Kidney (tissue), 14 donors: ENCODE measurements around the gene GMPR. TPM values are rescaled to one million over a fixed set of nuclear protein-coding genes. Genes with fewer than 3 reads are reported as not detected.

Experiments used
- DNase-seq, 5 donors: peaks; one replicate each; pipeline ENCODE4 v3.0.0-alpha.2; 2013 to 2020
- FAIRE-seq: peaks from 2 replicates; lab custom pipeline; 2012; peaks lifted over from hg19 to GRCh38; lab: Jason Lieb, UNC
- H3K27ac ChIP-seq, 2 donors: one replicate each; pipeline ENCODE4 v1.7.0; 2013; ENCODE audit warnings: low read depth in 2 of 2, low read length in 2 of 2, inconsistent platforms in 1 of 2
- H3K27me3 ChIP-seq: one replicate; pipeline ENCODE4 v1.7.1; 2013; ENCODE audit warnings: low read length, inconsistent platforms; ENCODE audit not compliant: control insufficient read depth, insufficient read depth
- H3K36me3 ChIP-seq, 3 donors: one replicate each; pipeline versions ENCODE4 v1.7.0 to v1.7.1; 2013; ENCODE audit warnings: low read length in 3 of 3, control low read depth in 1 of 3, inconsistent platforms in 1 of 3; ENCODE audit not compliant: insufficient read depth in 3 of 3, control insufficient read depth in 2 of 3
- H3K4me1 ChIP-seq, 3 donors: one replicate each; pipeline versions ENCODE4 v1.7.0 to v1.7.1; 2013; ENCODE audit warnings: low read length in 3 of 3, inconsistent platforms in 1 of 3, low read depth in 1 of 3; ENCODE audit not compliant: control insufficient read depth in 2 of 3, insufficient read depth in 2 of 3
- H3K4me3 ChIP-seq, 3 donors: one replicate each; pipeline versions ENCODE4 v1.7.0 to v1.8.1; 2013; ENCODE audit warnings: low read length in 3 of 3, control low read depth in 1 of 3, inconsistent platforms in 1 of 3
- H3K9ac ChIP-seq, 3 donors: one replicate each; pipeline versions ENCODE4 v1.7.0 to v1.7.1; 2013; ENCODE audit warnings: low read length in 3 of 3, control low read depth in 1 of 3, inconsistent platforms in 1 of 3
- H3K9me3 ChIP-seq, 3 donors: one replicate each; pipeline versions ENCODE4 v1.7.0 to v1.7.1; 2013; ENCODE audit warnings: low read length in 3 of 3, control low read depth in 1 of 3, inconsistent platforms in 1 of 3; ENCODE audit not compliant: control insufficient read depth in 2 of 3, insufficient read depth in 1 of 3
- CTCF ChIP-seq: IDR thresholded peaks from 3 replicates; pipeline ENCODE4 v1.5.1; 2012; ENCODE audit warnings: mild to moderate bottlenecking, moderate library complexity, borderline replicate concordance; ENCODE audit not compliant: insufficient read depth; ENCODE audit errors: extremely low read depth
- intact Hi-C: fragments of 100-400 bp; cut with DNase I; formaldehyde crosslinking; loops from one replicate; pipeline ENCODE4 v1.11.1; 2022
- polyA plus RNA-seq: library from polyadenylated mRNA; stranded (reverse); fragments of 350-450 nt; fragmentation: Illumina TruSeq; extraction: RNeasy Lipid Tissue Mini Kit (QIAGEN cat#74804); gene quantifications from one replicate; pipeline ENCODE4 v1.2.3, GENCODE V29; 2014; ENCODE audit warnings: low read depth, low replicate concordance; ENCODE audit not compliant: insufficient read depth
- total RNA-seq: library from RNA; stranded (reverse); fragmentation: NEBNext Ultra II Directional; extraction: Animal tissue kit (Norgen Biotek cat#: 25700); gene quantifications from one replicate; pipeline ENCODE4 v1.2.1, GENCODE V29; 2021
- donor health status: control.
- donor health status: control.
- donor health status: control.
- donor health status: control.
- donor health status: control.
- donor health status: DM: yes; HTN: yes; CAD: no.
- donor health status: Normal renal cell carcinoma (clear cell type).

Gene GMPR
- total and polyA plus RNA-seq, 2 donors from 2014 or later = 51.4 to 54.5 TPM

- H3K9me3 ChIP-seq = no peaks in the 10 kb centered on the region
- H3K36me3 ChIP-seq = no peaks in the 10 kb centered on the region
- H3K4me1 ChIP-seq = peaks cover 0 to 13% (median 12%) of the 10 kb centered on the region in 3 donors
- intact Hi-C loops = loop anchor here (5.0 to 10.0 kb wide), 2 partner anchors 73 to 430 kb away; partner anchors contain the start of gene ATXN1
- H3K27me3 ChIP-seq = no peaks in the 10 kb centered on the region
- no peak overlapping the region for H3K27ac ChIP-seq
- H3K4me3 ChIP-seq = no peak overlapping the region
- no peak for FAIRE-seq
- TF ChIP-seq CTCF = no peak
- no peak for DNase-seq
- no peak overlapping the region for H3K9ac ChIP-seq
Observed at GRCh38 chr6:16334671-16335070, 96.3 kb downstream of the GMPR start.

GRCh38 chr6:16335176-16335575, 96.8 kb downstream of the GMPR start:
- no peak for DNase-seq
- Histone ChIP-seq H3K36me3 (no peaks in the 10 kb centered on the region), H3K9me3 (no peaks in the 10 kb centered on the region), H3K27me3 (no peaks in the 10 kb centered on the region), H3K27ac (no peak overlapping the region), H3K9ac (no peak overlapping the region), H3K4me1 (peaks cover 0 to 13% (median 12%) of the 10 kb centered on the region in 3 donors), H3K4me3 (no peak overlapping the region)
- TF ChIP-seq CTCF = no peak
- no peak for FAIRE-seq
- intact Hi-C loops = loop anchor here (10.0 kb wide), 1 partner anchor 430 kb away; the partner anchor contains the start of gene ATXN1

- H3K4me3 ChIP-seq = no peak overlapping the region
- TF ChIP-seq CTCF = no peak
- no peaks in the 10 kb centered on the region for H3K9me3 ChIP-seq
- no peak overlapping the region for H3K9ac ChIP-seq
- H3K27ac ChIP-seq = no peak overlapping the region
- H3K4me1 ChIP-seq = peaks cover 0 to 13% (median 12%) of the 10 kb centered on the region in 3 donors
- no peak for FAIRE-seq
- H3K36me3 ChIP-seq = no peaks in the 10 kb centered on the region
- H3K27me3 ChIP-seq = no peaks in the 10 kb centered on the region
- DNase-seq = no peak
- intact Hi-C loops = loop anchor here (10.0 kb wide), 1 partner anchor 429 kb away; the partner anchor contains the start of gene ATXN1
Observed at GRCh38 chr6:16336056-16336818, 97.8 kb downstream of the GMPR start.
